Measurements from ENCODE around the gene GOLGA6A.
A peak's percentile ranks its signal among the peaks of the same experiment; 100 is the strongest.

The GOLGA6A gene

DNA sequence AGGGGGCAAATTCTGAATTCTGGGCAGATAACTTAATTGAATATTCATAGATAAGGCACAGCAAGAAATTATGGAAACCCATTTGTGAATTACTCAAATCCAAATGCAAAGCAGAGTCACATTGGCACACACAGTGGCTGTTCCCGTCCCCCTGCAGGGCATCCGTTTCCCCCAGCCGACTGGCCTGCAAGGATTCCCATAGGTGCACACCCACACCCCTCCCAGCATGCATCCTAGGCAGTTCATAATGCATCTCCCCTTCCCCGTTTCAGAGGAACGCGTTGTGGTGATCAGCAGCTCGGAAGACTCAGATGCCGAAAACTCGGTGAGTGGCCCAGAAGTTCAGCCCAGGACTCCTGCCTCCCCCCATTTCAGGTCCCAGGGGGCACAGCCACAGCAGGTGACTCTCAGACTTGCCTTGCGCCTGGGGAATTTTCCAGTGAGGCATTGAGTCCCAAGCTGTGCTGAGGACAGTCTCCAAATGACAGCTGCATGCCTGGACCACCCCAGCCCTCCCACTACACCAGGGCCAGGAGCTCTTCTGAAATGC is 48.1 kb downstream of the GOLGA6A start:
- no peak for DNase-seq (ENCODE audit: low read depth)
- TF ChIP-seq POLR2A (IDR thresholded peaks at IDR 0.05; ENCODE audit: extremely low read depth, insufficient read length) = no peak
- no peak overlapping the region for H3K4me3 ChIP-seq (ENCODE audit: low read depth, low read length)

DNA sequence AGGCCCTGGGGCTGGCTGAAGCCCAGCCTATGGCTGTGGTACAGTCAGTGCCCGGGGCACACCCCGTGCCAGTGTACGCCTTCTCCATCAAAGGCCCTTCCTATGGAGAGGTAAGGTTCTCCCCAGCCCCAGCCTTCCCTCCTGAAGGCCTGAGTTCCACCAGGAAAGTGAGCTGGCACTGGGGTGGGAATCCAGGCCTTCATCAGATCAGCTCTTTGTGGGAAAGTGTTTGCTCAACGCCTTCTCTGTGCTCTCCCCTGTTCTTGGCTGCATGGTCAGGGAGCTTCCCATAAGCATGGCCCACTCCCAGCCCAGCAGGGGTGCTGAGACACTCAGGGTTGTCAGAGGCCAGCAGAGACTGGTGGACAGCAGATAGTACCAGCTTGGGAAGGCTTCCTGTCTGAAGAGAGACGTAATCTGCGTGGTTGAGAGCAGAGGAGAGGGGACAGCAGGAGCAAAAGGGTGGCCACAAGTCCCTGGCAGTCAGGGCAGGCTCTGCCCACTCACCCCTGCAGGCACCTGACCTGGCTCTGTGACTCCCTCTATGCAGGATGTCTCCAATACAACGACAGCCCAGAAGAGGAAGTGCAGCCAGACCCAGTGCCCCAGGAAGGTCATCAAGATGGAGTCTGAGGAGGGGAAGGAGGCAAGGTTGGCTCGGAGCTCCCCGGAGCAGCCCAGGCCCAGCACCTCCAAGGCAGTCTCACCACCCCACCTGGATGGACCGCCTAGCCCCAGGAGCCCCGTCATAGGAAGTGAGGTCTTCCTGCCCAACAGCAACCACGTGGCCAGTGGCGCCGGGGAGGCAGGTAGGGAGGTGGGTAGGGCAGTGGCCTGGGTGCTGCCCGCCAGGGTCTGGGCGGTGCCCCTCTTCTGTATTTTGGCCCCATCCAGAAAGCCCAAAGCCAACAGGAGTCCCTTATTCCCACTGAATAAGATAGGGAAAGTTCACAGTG is 49.5 kb downstream of the GOLGA6A start:
- DNase-seq (ENCODE audit: low read depth) = peak; percentile 39
- no peak for TF ChIP-seq MAX (IDR thresholded peaks at IDR 0.05; ENCODE audit: low read depth, low read length)

GRCh38 chr15:74032046-74032445 is 50.3 kb downstream of the GOLGA6A start:
- DNase-seq (ENCODE audit: low read depth) = no peak
- TF ChIP-seq MAX (IDR thresholded peaks at IDR 0.05; ENCODE audit: low read depth, low read length) = no peak
- TF ChIP-seq, protein P1, sequence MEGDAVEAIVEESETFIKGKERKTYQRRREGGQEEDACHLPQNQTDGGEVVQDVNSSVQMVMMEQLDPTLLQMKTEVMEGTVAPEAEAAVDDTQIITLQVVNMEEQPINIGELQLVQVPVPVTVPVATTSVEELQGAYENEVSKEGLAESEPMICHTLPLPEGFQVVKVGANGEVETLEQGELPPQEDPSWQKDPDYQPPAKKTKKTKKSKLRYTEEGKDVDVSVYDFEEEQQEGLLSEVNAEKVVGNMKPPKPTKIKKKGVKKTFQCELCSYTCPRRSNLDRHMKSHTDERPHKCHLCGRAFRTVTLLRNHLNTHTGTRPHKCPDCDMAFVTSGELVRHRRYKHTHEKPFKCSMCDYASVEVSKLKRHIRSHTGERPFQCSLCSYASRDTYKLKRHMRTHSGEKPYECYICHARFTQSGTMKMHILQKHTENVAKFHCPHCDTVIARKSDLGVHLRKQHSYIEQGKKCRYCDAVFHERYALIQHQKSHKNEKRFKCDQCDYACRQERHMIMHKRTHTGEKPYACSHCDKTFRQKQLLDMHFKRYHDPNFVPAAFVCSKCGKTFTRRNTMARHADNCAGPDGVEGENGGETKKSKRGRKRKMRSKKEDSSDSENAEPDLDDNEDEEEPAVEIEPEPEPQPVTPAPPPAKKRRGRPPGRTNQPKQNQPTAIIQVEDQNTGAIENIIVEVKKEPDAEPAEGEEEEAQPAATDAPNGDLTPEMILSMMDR (IDR thresholded peaks at IDR 0.05; ENCODE audit: low read depth, low read length) = no peak
- TF ChIP-seq POLR2A (IDR thresholded peaks at IDR 0.05; ENCODE audit: extremely low read depth, insufficient read length) = no peak
- no peak for TF ChIP-seq MYC (IDR thresholded peaks at IDR 0.05; ENCODE audit: low read depth, low read length)
- H3K4me3 ChIP-seq (ENCODE audit: low read depth, low read length) = no peak overlapping the region

More for the DNA sequence above, 49.5 kb downstream of the GOLGA6A start:
- no peak overlapping the region for H3K4me3 ChIP-seq (ENCODE audit: low read depth, low read length)

- H3K4me3 ChIP-seq (ENCODE audit: low read depth, low read length) = no peak overlapping the region
- DNase-seq (ENCODE audit: low read depth) = no peak
- TF ChIP-seq MAX (IDR thresholded peaks at IDR 0.05; ENCODE audit: low read depth, low read length) = no peak
Measured at GRCh38 chr15:74028646-74029045, 53.7 kb downstream of the GOLGA6A start.

DNA sequence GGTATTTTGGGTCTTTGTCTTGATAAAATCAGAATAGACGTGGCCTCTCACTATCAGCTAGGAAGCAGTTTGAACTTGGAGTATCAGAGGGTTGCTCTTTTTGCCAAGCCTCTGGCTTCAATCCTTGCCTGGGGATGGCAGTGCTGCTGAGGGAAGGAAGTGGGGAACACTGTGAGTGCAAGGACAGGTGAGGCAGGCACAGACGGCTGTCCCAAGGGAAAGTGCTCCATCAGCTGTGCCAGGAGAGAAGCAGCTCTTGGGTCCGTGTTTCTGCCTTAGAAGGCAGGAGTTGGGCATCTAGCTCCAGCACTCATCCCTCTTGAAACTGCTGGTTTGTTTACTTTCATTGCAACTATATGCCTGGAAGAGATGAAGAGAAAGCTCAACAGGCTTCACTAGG is 54.7 kb downstream of the GOLGA6A start:
- no peak overlapping the region for H3K4me3 ChIP-seq (ENCODE audit: low read depth, low read length)
- no peak for DNase-seq (ENCODE audit: low read depth)
- no peak for TF ChIP-seq MAX (IDR thresholded peaks at IDR 0.05; ENCODE audit: low read depth, low read length)
- no peak for TF ChIP-seq MYC (IDR thresholded peaks at IDR 0.05; ENCODE audit: low read depth, low read length)
- TF ChIP-seq POLR2A (IDR thresholded peaks at IDR 0.05; ENCODE audit: extremely low read depth, insufficient read length) = no peak
- TF ChIP-seq, protein P1 (IDR thresholded peaks at IDR 0.05; ENCODE audit: low read depth, low read length) = no peak

DNA sequence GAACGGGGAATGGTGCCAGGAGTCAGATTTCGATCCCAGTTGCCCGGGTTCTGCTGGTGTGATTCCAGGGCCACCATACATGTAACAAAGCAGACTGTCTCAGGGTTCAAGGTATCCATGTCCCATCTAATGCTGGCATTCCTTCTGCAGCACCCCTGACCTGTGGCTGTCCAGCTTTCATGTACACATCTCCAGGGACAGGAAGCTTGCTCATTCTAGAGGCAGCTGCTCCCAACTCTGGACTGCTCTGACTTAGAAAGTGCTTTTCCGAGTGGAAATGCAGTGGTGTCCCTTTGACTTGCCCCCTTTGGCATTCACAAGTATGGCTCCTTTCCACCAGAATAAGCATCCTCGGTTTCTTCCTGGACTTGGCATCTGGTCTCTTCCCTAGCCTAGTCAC is 56.9 kb downstream of the GOLGA6A start:
- no peak overlapping the region for H3K4me3 ChIP-seq (ENCODE audit: low read depth, low read length)
- TF ChIP-seq MAX (IDR thresholded peaks at IDR 0.05; ENCODE audit: low read depth, low read length) (no peak), MYC (IDR thresholded peaks at IDR 0.05; ENCODE audit: low read depth, low read length) (no peak)
- TF ChIP-seq, protein P1 (IDR thresholded peaks at IDR 0.05; ENCODE audit: low read depth, low read length) = no peak
- no peak for DNase-seq (ENCODE audit: low read depth)

- H3K4me3 ChIP-seq (ENCODE audit: low read depth, low read length) = no peak overlapping the region
- no peak for TF ChIP-seq MYC (IDR thresholded peaks at IDR 0.05; ENCODE audit: low read depth, low read length)
- TF ChIP-seq MAX (IDR thresholded peaks at IDR 0.05; ENCODE audit: low read depth, low read length) = no peak
- TF ChIP-seq POLR2A (IDR thresholded peaks at IDR 0.05; ENCODE audit: extremely low read depth, insufficient read length) = no peak
- TF ChIP-seq, protein P1 (IDR thresholded peaks at IDR 0.05; ENCODE audit: low read depth, low read length) = no peak
- no peak for DNase-seq (ENCODE audit: low read depth)
Measured at GRCh38 chr15:74024687-74025086, 57.7 kb downstream of the GOLGA6A start.
